NOMO-1 treated with DMSO at 0.1 percent for 48 hours (cell line): ENCODE results near the gene CHD6.
A peak's percentile ranks its signal among the peaks of the same experiment; 100 is the strongest.

Experiments used
- DNase-seq: peaks from one replicate; lab custom pipeline; 2025; ENCODE audit not compliant: unreplicated experiment; lab: John Stamatoyannopoulos, UW

CHD6 gene

GRCh38 chr20:41510224-41510623 lies 108.0 kb downstream of the CHD6 start:
- DNase-seq, result no peak

- no peak for DNase-seq
These were observed 108.6 kb downstream of the CHD6 start for GRCh38 chr20:41509316-41510200.

GRCh38 chr20:41508335-41508734 lies 109.8 kb downstream of the CHD6 start:
- DNase-seq, result no peak

GRCh38 chr20:41507851-41508250 lies 110.3 kb downstream of the CHD6 start:
- no peak for DNase-seq

GRCh38 chr20:41507436-41507835 lies 110.7 kb downstream of the CHD6 start:
- no peak for DNase-seq

GRCh38 chr20:41506192-41506915 lies 111.8 kb downstream of the CHD6 start:
- no peak for DNase-seq

- DNase-seq, result no peak
These were observed 113.0 kb downstream of the CHD6 start for GRCh38 chr20:41505184-41505583.

GRCh38 chr20:41501376-41501775 lies 116.8 kb downstream of the CHD6 start:
- DNase-seq, result no peak

- no peak for DNase-seq
These were observed 118.0 kb downstream of the CHD6 start for GRCh38 chr20:41499961-41500725.

- no peak for DNase-seq
These were observed 119.1 kb downstream of the CHD6 start for GRCh38 chr20:41499064-41499463.

- no peak for DNase-seq
These were observed 120.8 kb downstream of the CHD6 start for GRCh38 chr20:41497186-41497895.

- no peak for DNase-seq
These were observed 123.7 kb downstream of the CHD6 start for GRCh38 chr20:41494451-41494850.

- no peak for DNase-seq
These were observed 134.6 kb downstream of the CHD6 start for GRCh38 chr20:41483553-41483930.

- DNase-seq, result no peak
These were observed 135.3 kb downstream of the CHD6 start for GRCh38 chr20:41482647-41483552.

GRCh38 chr20:41480054-41480770 lies 138.0 kb downstream of the CHD6 start:
- peak; percentile 78 for DNase-seq

GRCh38 chr20:41479113-41479512 lies 139.1 kb downstream of the CHD6 start:
- DNase-seq, result no peak

- no peak for DNase-seq
These were observed 140.2 kb downstream of the CHD6 start for GRCh38 chr20:41478026-41478425.

GRCh38 chr20:41476446-41476845 lies 141.7 kb downstream of the CHD6 start:
- no peak for DNase-seq

- no peak for DNase-seq
These were observed 142.2 kb downstream of the CHD6 start for GRCh38 chr20:41476013-41476441.
